OCI-LY3 (cell line): ENCODE data around the gene TANC1.

Experiments used
- H2AFZ ChIP-seq: fragments of 200-600, 300-600 bp; shearing (Covaris generic); 2 replicates; pipeline ENCODE4 v1.6.0; 2014; ENCODE audit warnings: antibody characterized with exemption, low read depth, low read length
- H3K27ac ChIP-seq: fragments of 200-600, 300-600 bp; sonication (generic); 2 replicates; pipeline ENCODE4 v1.5.1; 2014; ENCODE audit warnings: mild to moderate bottlenecking, low read length, moderate library complexity, mixed read lengths
- H3K27me3 ChIP-seq: fragments of 200-600, 300-600 bp; sonication (generic); 2 replicates; pipeline ENCODE4 v1.6.1; 2014; ENCODE audit warnings: low read depth, low read length, mixed read lengths
- H3K36me3 ChIP-seq: fragments of 200-600, 300-600 bp; sonication (generic); replicated peaks from 2 replicates; pipeline ENCODE3; 2014; ENCODE audit warnings: low read depth, low read length, mixed read lengths
- H3K4me1 ChIP-seq: fragments of 300-600, 200-600 bp; sonication (generic); 2 replicates; pipeline ENCODE4 v1.6.1; 2014; ENCODE audit warnings: low read length, mixed read lengths
- H3K4me2 ChIP-seq: fragments of 200-600, 300-600 bp; sonication (generic); 2 replicates; pipeline ENCODE4 v1.6.1; 2014; ENCODE audit warnings: low read length, mixed read lengths
- H3K4me3 ChIP-seq: fragments of 300-600, 200-600 bp; sonication (generic); 2 replicates; pipeline ENCODE4 v1.5.1; 2014; ENCODE audit warnings: antibody characterized with exemption, mild to moderate bottlenecking, low read length, moderate library complexity
- H3K79me2 ChIP-seq: fragments of 300-600, 200-600 bp; shearing (Covaris generic); 2 replicates; pipeline ENCODE4 v1.6.1; 2014; ENCODE audit warnings: mild to moderate bottlenecking, low read length, mixed read lengths
- H3K9ac ChIP-seq: fragments of 300-600, 200-600 bp; shearing (Covaris generic); 2 replicates; pipeline ENCODE4 v1.6.0; 2014; ENCODE audit warnings: mild to moderate bottlenecking, low read length, moderate library complexity
- H3K9me3 ChIP-seq: fragments of 200-600, 300-600 bp; shearing (Covaris generic); 2 replicates; pipeline ENCODE4 v1.6.1; 2014; ENCODE audit warnings: low read length, mixed read lengths; ENCODE audit not compliant: insufficient read depth
- H4K20me1 ChIP-seq: fragments of 200-600, 300-600 bp; sonication (generic); 2 replicates; pipeline ENCODE4 v1.6.1; 2016; ENCODE audit warnings: low read length, mixed read lengths; ENCODE audit not compliant: insufficient read depth
- CTCF ChIP-seq: fragments of 200-600, 300-600 bp; sonication (generic); IDR thresholded peaks from 2 replicates; pipeline ENCODE4 v1.5.1; 2014; ENCODE audit warnings: antibody characterized with exemption, low read length, low read depth
- EZH2phosphoT487 ChIP-seq: fragments of 200-600 bp; shearing (Covaris generic); IDR thresholded peaks from 2 replicates; pipeline ENCODE4 v1.6.1; 2018; ENCODE audit warnings: antibody characterized with exemption, mixed run types, low read depth

The TANC1 gene

DNA sequence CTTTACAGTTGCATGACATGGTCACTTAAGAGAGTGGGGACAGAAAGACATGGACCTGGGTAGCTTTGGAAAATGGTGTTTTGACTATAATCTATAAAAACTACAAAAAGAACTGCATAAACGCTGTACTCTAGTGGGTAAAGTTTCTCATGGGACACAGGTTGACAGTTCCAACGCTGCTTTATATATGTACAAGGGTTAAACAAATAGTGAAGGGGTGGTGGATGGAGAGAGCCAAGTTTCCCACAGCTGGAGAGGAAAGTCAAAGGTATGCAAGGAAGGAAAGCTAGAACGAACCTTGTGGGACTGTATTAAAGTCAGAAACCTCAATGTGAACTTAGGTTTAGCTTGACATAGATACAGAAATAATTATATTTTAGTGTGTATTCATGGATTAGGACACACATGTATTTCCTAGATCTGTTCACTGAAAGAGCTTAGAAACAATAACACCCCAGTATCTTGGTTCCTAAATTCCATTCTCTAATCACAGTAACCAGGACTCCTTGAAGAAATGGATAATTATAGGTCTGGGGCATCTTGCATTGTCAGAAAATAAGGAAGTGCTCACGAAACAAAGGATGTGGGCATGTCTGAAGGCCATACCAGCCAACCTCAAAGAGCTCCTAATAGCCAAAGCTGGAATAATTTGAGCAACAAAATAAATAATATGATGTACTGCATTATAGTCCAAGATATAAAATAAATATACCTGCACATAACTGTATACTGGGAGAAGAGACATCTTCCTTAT, 28.8 kb downstream of the TANC1 start:
- H3K79me2 ChIP-seq = no peaks in the 10 kb centered on the region

GRCh38 chr2:158998551-158999248, 30.3 kb downstream of the TANC1 start:
- Histone ChIP-seq H3K27me3 (no peaks in the 10 kb centered on the region), H3K79me2 (no peaks in the 10 kb centered on the region), H3K9me3 (no peaks in the 10 kb centered on the region), H2AFZ (no peak overlapping the region), H4K20me1 (no peaks in the 10 kb centered on the region), H3K4me3 (no peak overlapping the region), H3K4me1 (peaks cover 14% of the 10 kb centered on the region), H3K27ac (no peak overlapping the region), H3K4me2 (no peak overlapping the region), H3K36me3 (no peaks in the 10 kb centered on the region), H3K9ac (no peak overlapping the region)
- TF ChIP-seq CTCF (no peak), EZH2phosphoT487 (no peak)

More for the DNA sequence above, 28.8 kb downstream of the TANC1 start:
- no peak for TF ChIP-seq EZH2phosphoT487
- no peak for TF ChIP-seq CTCF
- Histone ChIP-seq H3K27me3 (no peaks in the 10 kb centered on the region), H3K4me2 (no peak overlapping the region), H3K27ac (no peak overlapping the region), H3K9ac (no peak overlapping the region), H3K4me1 (peaks cover 14% of the 10 kb centered on the region), H3K9me3 (no peaks in the 10 kb centered on the region), H2AFZ (no peak overlapping the region), H4K20me1 (no peaks in the 10 kb centered on the region), H3K4me3 (no peak overlapping the region), H3K36me3 (no peaks in the 10 kb centered on the region)

- Histone ChIP-seq H3K9ac (no peak overlapping the region), H3K4me1 (peaks cover 13% of the 10 kb centered on the region), H3K27me3 (no peaks in the 10 kb centered on the region), H3K79me2 (no peaks in the 10 kb centered on the region), H2AFZ (no peak overlapping the region), H3K4me3 (no peak overlapping the region), H3K27ac (no peak overlapping the region), H3K4me2 (no peak overlapping the region), H3K9me3 (no peaks in the 10 kb centered on the region), H3K36me3 (no peaks in the 10 kb centered on the region), H4K20me1 (no peaks in the 10 kb centered on the region)
- TF ChIP-seq CTCF = no peak
- no peak for TF ChIP-seq EZH2phosphoT487
Measured at GRCh38 chr2:158999458-158999857, 31.0 kb downstream of the TANC1 start.

- TF ChIP-seq CTCF = no peak
- no peak for TF ChIP-seq EZH2phosphoT487
- Histone ChIP-seq H4K20me1 (no peaks in the 10 kb centered on the region), H3K4me3 (no peak overlapping the region), H3K9ac (no peak overlapping the region), H3K27ac (no peak overlapping the region), H3K27me3 (no peaks in the 10 kb centered on the region), H3K9me3 (no peaks in the 10 kb centered on the region), H2AFZ (no peak overlapping the region), H3K4me2 (no peak overlapping the region), H3K36me3 (no peaks in the 10 kb centered on the region), H3K4me1 (peaks cover 7% of the 10 kb centered on the region), H3K79me2 (no peaks in the 10 kb centered on the region)
Measured at GRCh38 chr2:159000072-159000471, 31.6 kb downstream of the TANC1 start.
